ENCODE results near the gene IL17RE.
A peak's percentile ranks its signal among the peaks of the same experiment; 100 is the strongest.

IL17RE gene

GRCh38 chr3:9911863-9912262, 9.2 kb downstream of the IL17RE start:
- no peak for TF ChIP-seq CTCF (IDR thresholded peaks at IDR 0.05; ENCODE audit: insufficient read depth, low read length, missing control alignments)
- DNase-seq (ENCODE audit: low read depth, low spot score) = no peak
- POLR2A ChIA-PET = interaction anchor here (0.9 to 1.4 kb wide), 2 partner anchors 9 to 22 kb away, joined by 3 to 5 read pairs; partner anchors contain the start of genes CRELD1 and IL17RE
- CTCF ChIA-PET = interaction anchor here (0.7 to 2.5 kb wide), 8 partner anchors 9 to 65 kb away, joined by 3 to 9 read pairs (median 6); partner anchors contain the start of genes CRELD1 and IL17RE
- H3K4me3 ChIP-seq (ENCODE audit: low read depth, low read length) = no peak overlapping the region

- DNase-seq (ENCODE audit: low read depth, low spot score) = no peak
- ChIA-PET CTCF (interaction anchor here (0.7 to 2.1 kb wide), 9 partner anchors 9 to 65 kb away, joined by 3 to 16 read pairs (median 6); partner anchors contain the start of genes CRELD1 and IL17RE), POLR2A (interaction anchor here (0.9 to 1.4 kb wide), 2 partner anchors 9 to 21 kb away, joined by 3 to 5 read pairs; partner anchors contain the start of genes CRELD1 and IL17RE)
- no peak overlapping the region for H3K4me3 ChIP-seq (ENCODE audit: low read depth, low read length)
- no peak for TF ChIP-seq CTCF (IDR thresholded peaks at IDR 0.05; ENCODE audit: insufficient read depth, low read length, missing control alignments)
Observed at GRCh38 chr3:9912294-9912935, 9.8 kb downstream of the IL17RE start.

- no peak overlapping the region for H3K4me3 ChIP-seq (ENCODE audit: low read depth, low read length)
- no peak for DNase-seq (ENCODE audit: low read depth, low spot score)
- CTCF ChIA-PET = interaction anchor here (1.1 to 2.1 kb wide), 5 partner anchors 10 to 64 kb away, joined by 3 to 16 read pairs (median 6); partner anchors contain the start of gene IL17RE
- POLR2A ChIA-PET = interaction anchor here (1.1 kb wide), 1 partner anchor 21 kb away, joined by 3 read pairs; no protein-coding TSS in a partner anchor
- TF ChIP-seq CTCF (IDR thresholded peaks at IDR 0.05; ENCODE audit: insufficient read depth, low read length, missing control alignments) = no peak
Observed at GRCh38 chr3:9913601-9914000, 11.0 kb downstream of the IL17RE start.

GRCh38 chr3:9914011-9914410, 11.4 kb downstream of the IL17RE start:
- DNase-seq (ENCODE audit: low read depth, low spot score) = no peak
- H3K4me3 ChIP-seq (ENCODE audit: low read depth, low read length) = no peak overlapping the region
- CTCF ChIA-PET = interaction anchor here (1.2 to 2.1 kb wide), 4 partner anchors 11 to 65 kb away, joined by 3 to 16 read pairs (median 6); partner anchors contain the start of gene IL17RE
- POLR2A ChIA-PET = interaction anchor here (1.1 kb wide), 1 partner anchor 21 kb away, joined by 3 read pairs; no protein-coding TSS in a partner anchor
- TF ChIP-seq CTCF (IDR thresholded peaks at IDR 0.05; ENCODE audit: insufficient read depth, low read length, missing control alignments) = no peak

GRCh38 chr3:9914559-9915253, 12.1 kb downstream of the IL17RE start:
- POLR2A ChIA-PET = interaction anchor here (0.6 to 2.2 kb wide), 2 partner anchors 19 to 20 kb away, joined by 3 to 12 read pairs; partner anchors contain the start of gene CRELD1
- no peak for DNase-seq (ENCODE audit: low read depth, low spot score)
- H3K4me3 ChIP-seq (ENCODE audit: low read depth, low read length) = peak overlapping the region; percentile 61
- no peak for TF ChIP-seq CTCF (IDR thresholded peaks at IDR 0.05; ENCODE audit: insufficient read depth, low read length, missing control alignments)
- CTCF ChIA-PET = interaction anchor here (1.5 to 2.1 kb wide), 3 partner anchors 11 to 65 kb away, joined by 5 to 16 read pairs (median 6); partner anchors contain the start of gene IL17RE

Data from AG04449 (cell line).